22Rv1 (cell line): ENCODE data around the gene SVOPL.
"Not testable (repeated sequence)": the region's sequence is repeated elsewhere in the genome, so short reads cannot be mapped to it uniquely, and the experiment has no call there.

Experiments
- H3K27ac ChIP-seq: fragments of 450-650 bp; 2 replicates; pipeline ENCODE4 v1.5.1; 2017
- ZFX ChIP-seq: fragments of 450-650 bp; IDR thresholded peaks from 2 replicates; pipeline ENCODE4 v1.6.1; 2017; ENCODE audit warnings: antibody characterized with exemption, borderline replicate concordance
- TF ChIP-seq, protein P1 (sequence below): fragments of 450-650 bp; IDR thresholded peaks from 2 replicates; pipeline ENCODE4 v1.5.1; 2017; ENCODE audit warnings: mild to moderate bottlenecking

Gene SVOPL

DNA sequence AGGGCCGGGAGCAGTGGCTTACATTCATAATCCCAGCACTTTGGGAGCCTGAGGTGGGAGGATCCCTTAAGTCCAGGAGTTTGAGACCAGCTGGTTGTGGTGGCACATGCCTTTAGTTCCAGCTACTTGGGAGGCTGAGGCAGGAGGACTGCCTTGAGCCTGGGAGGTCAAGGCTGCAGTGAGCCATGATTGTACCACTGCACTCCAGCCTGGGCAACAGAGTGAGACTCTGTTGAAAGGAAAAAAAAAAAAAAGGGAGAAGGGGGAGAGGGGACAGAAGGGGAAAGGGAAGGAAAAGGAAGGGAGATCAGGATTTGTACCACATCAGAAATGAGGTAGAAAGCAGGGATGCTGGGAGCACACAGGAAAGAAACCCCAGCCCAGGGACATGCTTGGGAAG lies 38.7 kb upstream of the SVOPL start:
- no peak overlapping the region for H3K27ac ChIP-seq
- no peak for TF ChIP-seq ZFX
- TF ChIP-seq, protein P1, sequence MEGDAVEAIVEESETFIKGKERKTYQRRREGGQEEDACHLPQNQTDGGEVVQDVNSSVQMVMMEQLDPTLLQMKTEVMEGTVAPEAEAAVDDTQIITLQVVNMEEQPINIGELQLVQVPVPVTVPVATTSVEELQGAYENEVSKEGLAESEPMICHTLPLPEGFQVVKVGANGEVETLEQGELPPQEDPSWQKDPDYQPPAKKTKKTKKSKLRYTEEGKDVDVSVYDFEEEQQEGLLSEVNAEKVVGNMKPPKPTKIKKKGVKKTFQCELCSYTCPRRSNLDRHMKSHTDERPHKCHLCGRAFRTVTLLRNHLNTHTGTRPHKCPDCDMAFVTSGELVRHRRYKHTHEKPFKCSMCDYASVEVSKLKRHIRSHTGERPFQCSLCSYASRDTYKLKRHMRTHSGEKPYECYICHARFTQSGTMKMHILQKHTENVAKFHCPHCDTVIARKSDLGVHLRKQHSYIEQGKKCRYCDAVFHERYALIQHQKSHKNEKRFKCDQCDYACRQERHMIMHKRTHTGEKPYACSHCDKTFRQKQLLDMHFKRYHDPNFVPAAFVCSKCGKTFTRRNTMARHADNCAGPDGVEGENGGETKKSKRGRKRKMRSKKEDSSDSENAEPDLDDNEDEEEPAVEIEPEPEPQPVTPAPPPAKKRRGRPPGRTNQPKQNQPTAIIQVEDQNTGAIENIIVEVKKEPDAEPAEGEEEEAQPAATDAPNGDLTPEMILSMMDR: no peak

DNA sequence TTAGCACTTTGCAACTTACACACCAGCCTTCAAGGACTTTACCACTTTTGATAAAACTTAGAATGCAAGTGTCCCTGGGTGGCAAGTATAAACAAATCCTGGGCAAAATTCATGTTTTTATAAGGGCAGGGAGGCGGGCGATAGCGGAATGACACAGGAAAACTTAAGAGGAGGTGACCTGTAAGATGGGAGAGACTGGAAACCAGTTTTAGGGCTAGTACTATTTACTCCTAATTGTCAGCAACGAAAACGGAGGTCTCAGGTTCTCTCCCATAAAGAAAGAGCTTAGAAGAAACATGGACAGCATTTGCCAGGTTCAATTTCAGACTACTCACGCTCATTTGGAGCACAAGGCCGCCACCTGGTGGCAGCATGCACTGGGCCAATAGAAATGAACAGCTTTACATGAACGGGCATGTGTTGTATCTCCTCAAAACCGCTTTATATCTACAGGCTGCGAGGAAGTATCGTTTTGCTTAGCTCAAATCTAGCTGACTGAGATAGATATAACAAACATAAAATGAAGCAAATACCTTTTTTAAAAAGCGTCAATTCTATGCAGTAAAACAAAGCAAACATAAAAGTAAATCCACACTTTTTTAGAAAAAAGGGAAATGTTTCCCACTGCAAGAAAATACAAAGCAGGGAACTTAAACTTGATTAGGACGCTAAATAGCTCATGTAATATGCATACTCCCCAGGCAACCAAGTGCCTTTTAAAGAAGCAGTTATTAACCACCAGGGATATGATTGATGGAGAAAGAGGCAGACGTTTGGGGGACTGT lies 37.6 kb upstream of the SVOPL start:
- no peak overlapping the region for H3K27ac ChIP-seq
- no peak for TF ChIP-seq ZFX
- TF ChIP-seq, protein P1: peak; percentile 96

DNA sequence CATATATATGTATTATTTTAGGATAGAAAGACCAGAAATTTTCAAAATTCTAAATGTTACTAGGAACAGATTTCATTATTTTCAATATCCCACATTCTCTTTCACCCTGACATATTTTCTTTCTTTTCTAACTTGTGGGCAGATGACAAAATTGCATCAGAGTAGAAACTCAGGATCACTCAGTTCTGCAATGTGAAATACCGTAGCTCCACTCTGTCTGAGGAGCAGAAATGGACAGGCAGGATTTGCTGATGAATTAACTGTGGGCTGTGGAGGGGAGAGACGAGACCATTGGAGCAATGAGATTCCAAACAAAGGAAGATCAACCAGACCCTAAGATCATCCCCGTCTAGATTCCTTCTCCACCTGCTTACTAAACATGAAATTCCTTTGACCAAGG lies 37.0 kb upstream of the SVOPL start:
- no peak overlapping the region for H3K27ac ChIP-seq
- no peak for TF ChIP-seq ZFX

DNA sequence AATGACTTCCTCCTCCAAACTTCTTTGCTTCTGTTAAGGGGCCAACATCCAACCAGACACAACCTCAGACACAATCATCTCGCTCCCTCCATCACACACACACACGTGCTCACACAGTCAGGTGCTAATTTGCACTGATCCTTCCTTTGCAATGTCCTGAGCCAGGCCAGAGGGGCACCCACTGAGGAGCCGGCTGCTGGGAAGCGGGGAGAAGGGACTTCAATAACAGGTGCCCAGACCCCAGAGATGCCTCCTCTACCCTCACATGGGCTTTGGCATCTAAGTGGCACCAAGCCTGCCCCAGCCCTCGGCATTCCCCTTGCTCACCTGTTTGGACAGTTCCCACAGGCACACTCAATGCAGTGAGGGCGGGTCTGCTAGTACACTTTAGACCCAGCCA lies 34.2 kb upstream of the SVOPL start:
- TF ChIP-seq, protein P1: no peak
- TF ChIP-seq ZFX: no peak
- H3K27ac ChIP-seq: no peak overlapping the region

DNA sequence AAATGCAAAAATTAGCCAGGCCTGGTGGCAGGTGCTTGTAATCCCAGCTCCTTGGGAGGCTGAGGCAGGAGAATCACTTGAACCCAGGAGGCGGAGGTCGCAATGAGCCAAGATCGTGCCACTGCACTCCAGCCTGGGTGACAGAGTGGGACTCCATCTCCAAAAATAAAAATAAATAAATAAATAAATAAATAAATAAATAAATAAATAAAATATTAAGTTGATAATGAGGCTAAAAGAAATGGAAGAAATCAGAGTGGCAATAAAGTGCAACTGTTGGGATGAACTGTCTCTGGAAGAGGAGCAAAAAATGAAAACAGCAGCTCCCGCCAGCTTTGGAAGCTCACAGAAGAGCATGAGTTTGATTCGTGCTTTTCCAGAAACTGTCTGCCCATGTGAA lies 30.6 kb upstream of the SVOPL start:
- not testable (repeated sequence) for H3K27ac ChIP-seq

DNA sequence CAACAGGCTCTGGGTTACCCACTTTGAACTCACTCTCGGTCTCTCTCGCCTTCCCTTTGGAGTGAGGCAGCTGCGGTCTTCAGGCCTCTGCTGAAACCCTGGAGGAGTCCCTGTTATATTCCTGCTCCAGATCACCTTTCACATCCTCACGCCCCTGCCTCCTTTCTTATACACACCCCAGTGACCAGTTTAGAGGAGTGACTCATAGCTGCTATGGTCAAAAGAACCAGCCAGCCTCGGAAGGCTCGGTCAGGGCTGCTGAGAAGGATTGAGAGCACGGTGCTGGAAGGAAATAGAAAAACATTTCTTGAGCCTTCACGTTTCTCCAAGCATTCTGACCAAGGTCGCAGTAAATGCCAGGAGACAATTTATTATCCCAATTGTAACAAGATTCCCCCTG lies 28.3 kb upstream of the SVOPL start:
- H3K27ac ChIP-seq: no peak overlapping the region
- no peak for TF ChIP-seq ZFX
- TF ChIP-seq, protein P1: no peak

DNA sequence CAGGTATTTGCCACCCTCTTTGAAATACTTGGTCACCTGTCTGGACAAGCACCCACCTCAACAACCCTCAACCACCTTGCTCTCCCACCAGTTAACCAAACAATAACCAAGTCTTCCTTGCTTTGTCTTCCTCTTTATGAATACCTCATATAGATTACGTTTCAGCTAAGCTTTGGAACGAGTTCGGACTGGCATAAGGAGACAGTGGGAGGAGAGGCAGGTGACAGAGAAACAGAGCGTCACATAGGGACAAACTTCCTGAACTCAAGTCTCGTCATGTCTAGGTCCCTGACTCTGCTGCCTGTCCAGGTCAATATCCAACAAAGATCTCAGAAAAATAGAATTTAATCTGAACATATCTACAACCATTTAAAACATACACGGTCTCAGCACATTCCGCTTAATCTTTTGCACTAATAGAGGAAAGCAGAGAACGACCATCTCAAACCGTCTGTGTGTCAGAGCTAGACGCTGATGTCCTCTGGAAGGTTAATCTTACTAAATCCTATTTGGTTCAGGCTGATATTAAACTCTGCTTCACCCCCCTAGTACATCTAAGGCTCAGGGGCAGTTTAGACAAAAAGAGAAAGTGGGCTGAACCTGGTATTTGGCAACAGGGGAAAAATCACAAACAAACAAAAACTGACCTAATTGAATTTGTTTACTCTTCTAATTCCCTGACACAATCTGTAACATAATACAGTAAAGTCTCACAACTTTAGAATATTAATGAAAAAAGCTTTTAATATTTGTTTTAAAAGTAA lies 26.4 kb upstream of the SVOPL start:
- H3K27ac ChIP-seq: no peak overlapping the region
- no peak for TF ChIP-seq ZFX
- TF ChIP-seq, protein P1: no peak

DNA sequence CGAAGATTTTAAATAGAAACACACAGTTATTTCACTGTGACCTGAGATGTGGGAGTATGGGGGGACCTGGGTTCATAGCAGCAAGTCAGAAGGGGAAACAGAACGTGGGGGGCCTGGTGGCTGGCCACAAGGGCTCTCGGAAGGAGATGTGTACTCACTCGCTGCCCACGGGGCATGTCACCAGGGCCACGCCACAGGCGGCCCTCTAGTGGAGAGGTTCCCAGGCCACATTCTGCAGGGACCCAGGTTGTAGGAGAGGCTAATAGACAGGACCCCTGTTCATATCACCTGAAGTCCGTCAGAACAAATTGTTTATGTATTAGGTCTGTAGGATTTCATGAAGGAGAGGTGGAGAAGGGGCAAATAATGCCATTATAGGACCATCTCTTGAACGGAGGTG lies 25.1 kb upstream of the SVOPL start:
- H3K27ac ChIP-seq: no peak overlapping the region
- TF ChIP-seq ZFX: no peak
- TF ChIP-seq, protein P1: peak; percentile 60
